HL-60 (cell line): ENCODE results near the gene IRAK1.

ENCODE experiments used
- DNase-seq, 2 experiments: peaks; one replicate each; pipeline ENCODE4 v3.0.0-alpha.2; 2010 to 2020; ENCODE audit warnings: low read depth in 1 of 2, low spot score in 1 of 2
- H3K27ac ChIP-seq: fragments of 250-450 bp; sonication (Bioruptor Pico); replicated peaks from 2 replicates; pipeline ENCODE4 v1.5.1; 2020; ENCODE audit warnings: mild to moderate bottlenecking, moderate library complexity
- H3K27me3 ChIP-seq: fragments of 250-450 bp; sonication (Bioruptor Pico); 2 replicates; pipeline ENCODE4 v1.5.1; 2021; ENCODE audit warnings: mild to moderate bottlenecking, moderate library complexity; ENCODE audit not compliant: insufficient read depth, poor library complexity, severe bottlenecking
- H3K4me3 ChIP-seq: replicated peaks from 2 replicates; pipeline ENCODE4 v1.5.1; 2011; ENCODE audit warnings: mild to moderate bottlenecking, control low read depth, low read length; ENCODE audit not compliant: insufficient read depth
- CTCF ChIP-seq: IDR thresholded peaks from one replicate; pipeline ENCODE4 v1.5.1; 2011; ENCODE audit warnings: low read length, control low read depth, inconsistent platforms; ENCODE audit not compliant: insufficient read depth
- GABPA ChIP-seq: IDR thresholded peaks from 2 replicates; pipeline ENCODE4 v1.6.1; 2012; ENCODE audit warnings: low read depth
- POLR2AphosphoS5 ChIP-seq: IDR thresholded peaks from 2 replicates; pipeline ENCODE4 v1.6.1; 2012; ENCODE audit warnings: low read depth
- REST ChIP-seq: IDR thresholded peaks from 2 replicates; pipeline ENCODE4 v1.6.1; 2012; ENCODE audit warnings: low read depth; ENCODE audit not compliant: insufficient replicate concordance
- SPI1 ChIP-seq: IDR thresholded peaks from 2 replicates; pipeline ENCODE4 v1.6.1; 2012; ENCODE audit warnings: low read depth, mild to moderate bottlenecking, borderline replicate concordance

The IRAK1 gene

GRCh38 chrX:154040863-154041262 lies 21.2 kb upstream of the IRAK1 start:
- no peak for TF ChIP-seq POLR2AphosphoS5
- TF ChIP-seq SPI1: no peak
- TF ChIP-seq REST: no peak
- TF ChIP-seq CTCF: no peak
- no peak for TF ChIP-seq GABPA
- peak overlapping the region; percentile 85 for H3K27ac ChIP-seq
- H3K27me3 ChIP-seq: no peaks in the 10 kb centered on the region
- no peak for DNase-seq
- no peak overlapping the region for H3K4me3 ChIP-seq

GRCh38 chrX:154040307-154040756 lies 20.6 kb upstream of the IRAK1 start:
- Histone ChIP-seq H3K4me3 (no peak overlapping the region), H3K27me3 (no peaks in the 10 kb centered on the region), H3K27ac (peak overlapping the region; percentile 85)
- DNase-seq: peak; percentile 57 to 85
- TF ChIP-seq POLR2AphosphoS5 (no peak), REST (no peak), CTCF (no peak)

GRCh38 chrX:154039577-154039976 lies 19.9 kb upstream of the IRAK1 start:
- H3K4me3 ChIP-seq: no peak overlapping the region
- no peaks in the 10 kb centered on the region for H3K27me3 ChIP-seq
- TF ChIP-seq POLR2AphosphoS5 (peak; percentile 63), SPI1 (no peak)
- peak; percentile 20 to 67 for DNase-seq
- H3K27ac ChIP-seq: peak overlapping the region; percentile 85

GRCh38 chrX:154038656-154039055 lies 19.0 kb upstream of the IRAK1 start:
- H3K27ac ChIP-seq: peak overlapping the region; percentile 85
- TF ChIP-seq POLR2AphosphoS5 (no peak), GABPA (no peak), CTCF (no peak), REST (no peak), SPI1 (no peak)
- peak in 1 of 2 experiments; percentile 13 for DNase-seq
- no peak overlapping the region for H3K4me3 ChIP-seq
- H3K27me3 ChIP-seq: no peaks in the 10 kb centered on the region
